NT2/D1 (cell line): Measurements from ENCODE around the gene CITED4.

Experiments
- SUZ12 ChIP-seq: IDR thresholded peaks from 2 replicates; pipeline ENCODE4 v1.6.1; 2011; ENCODE audit not compliant: insufficient read length, insufficient read depth; ENCODE audit errors: extremely low read depth
- YY1 ChIP-seq: IDR thresholded peaks from 2 replicates; pipeline ENCODE4 v1.6.1; 2011; ENCODE audit not compliant: insufficient read length, insufficient read depth

DNA sequence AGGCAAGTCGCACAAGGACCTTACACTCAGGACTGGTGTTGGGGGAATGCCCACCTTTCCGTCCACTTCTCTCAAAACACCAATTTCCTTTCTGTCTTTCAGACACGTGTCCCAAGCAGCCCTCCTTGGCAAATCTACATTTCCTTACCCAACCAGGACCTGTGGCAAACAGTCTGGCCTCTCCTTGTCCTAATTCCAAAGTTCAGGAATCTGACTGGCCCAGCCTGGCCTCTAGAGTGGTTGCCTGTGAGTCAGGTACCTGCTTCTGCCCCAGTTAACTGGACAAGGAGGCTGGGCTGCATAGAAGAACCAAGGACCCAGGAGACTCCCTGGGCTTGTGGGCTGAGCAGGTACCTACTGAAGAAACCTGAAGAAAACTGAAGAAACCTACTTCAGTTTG, 34.3 kb upstream of the CITED4 start:
- TF ChIP-seq YY1 (no peak), SUZ12 (no peak)
